Measurements from ENCODE around the gene KRTAP16-1.
"Not testable (repeated sequence)": the region's sequence is repeated elsewhere in the genome, so short reads cannot be mapped to it uniquely, and the experiment has no call there.

KRTAP16-1 gene, protein sequence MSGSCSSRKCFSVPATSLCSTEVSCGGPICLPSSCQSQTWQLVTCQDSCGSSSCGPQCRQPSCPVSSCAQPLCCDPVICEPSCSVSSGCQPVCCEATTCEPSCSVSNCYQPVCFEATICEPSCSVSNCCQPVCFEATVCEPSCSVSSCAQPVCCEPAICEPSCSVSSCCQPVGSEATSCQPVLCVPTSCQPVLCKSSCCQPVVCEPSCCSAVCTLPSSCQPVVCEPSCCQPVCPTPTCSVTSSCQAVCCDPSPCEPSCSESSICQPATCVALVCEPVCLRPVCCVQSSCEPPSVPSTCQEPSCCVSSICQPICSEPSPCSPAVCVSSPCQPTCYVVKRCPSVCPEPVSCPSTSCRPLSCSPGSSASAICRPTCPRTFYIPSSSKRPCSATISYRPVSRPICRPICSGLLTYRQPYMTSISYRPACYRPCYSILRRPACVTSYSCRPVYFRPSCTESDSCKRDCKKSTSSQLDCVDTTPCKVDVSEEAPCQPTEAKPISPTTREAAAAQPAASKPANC

DNA sequence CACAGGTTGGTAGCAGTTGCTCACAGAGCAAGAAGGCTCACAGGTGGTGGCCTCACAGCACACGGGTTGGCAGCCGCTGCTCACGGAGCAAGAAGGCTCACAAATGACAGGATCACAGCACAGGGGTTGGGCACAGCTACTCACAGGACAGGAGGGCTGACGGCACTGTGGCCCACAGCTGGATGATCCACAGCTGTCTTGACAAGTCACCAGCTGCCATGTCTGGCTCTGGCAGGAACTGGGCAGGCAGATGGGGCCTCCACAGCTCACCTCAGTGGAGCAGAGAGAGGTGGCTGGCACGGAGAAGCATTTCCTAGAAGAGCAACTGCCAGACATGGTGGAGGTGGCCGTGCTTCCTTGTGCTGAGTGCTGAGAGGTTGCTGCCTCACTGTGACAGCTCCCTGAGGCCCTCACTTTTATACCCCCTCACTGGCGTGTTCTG is at the start of gene KRTAP16-1:
KRTAP16-1 (minus strand) TSS at position 392 of the 442 bp plus-strand sequence; CDS start at position 336, 56 bp downstream.
- DNase-seq, result no peak

DNA sequence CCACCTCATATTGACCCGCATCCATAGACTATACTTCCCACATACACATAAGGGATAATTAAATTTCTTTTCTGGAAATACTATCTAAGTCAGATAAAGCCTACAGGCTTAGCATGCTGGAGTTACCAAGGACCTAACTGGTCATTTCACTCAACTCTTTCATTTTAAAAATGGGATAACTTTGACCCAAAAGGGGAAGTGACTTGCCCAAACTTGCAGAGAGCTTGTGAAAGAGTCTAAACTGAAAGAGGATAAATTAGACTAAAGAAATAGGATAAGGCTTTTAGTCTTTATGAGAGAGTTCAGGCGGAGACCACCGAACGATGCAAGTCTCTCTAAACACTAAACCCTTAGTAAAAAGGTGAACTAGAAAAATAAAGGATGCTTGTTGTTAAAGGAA is 45.4 kb upstream of the KRTAP16-1 start:
- DNase-seq, result no peak

DNA sequence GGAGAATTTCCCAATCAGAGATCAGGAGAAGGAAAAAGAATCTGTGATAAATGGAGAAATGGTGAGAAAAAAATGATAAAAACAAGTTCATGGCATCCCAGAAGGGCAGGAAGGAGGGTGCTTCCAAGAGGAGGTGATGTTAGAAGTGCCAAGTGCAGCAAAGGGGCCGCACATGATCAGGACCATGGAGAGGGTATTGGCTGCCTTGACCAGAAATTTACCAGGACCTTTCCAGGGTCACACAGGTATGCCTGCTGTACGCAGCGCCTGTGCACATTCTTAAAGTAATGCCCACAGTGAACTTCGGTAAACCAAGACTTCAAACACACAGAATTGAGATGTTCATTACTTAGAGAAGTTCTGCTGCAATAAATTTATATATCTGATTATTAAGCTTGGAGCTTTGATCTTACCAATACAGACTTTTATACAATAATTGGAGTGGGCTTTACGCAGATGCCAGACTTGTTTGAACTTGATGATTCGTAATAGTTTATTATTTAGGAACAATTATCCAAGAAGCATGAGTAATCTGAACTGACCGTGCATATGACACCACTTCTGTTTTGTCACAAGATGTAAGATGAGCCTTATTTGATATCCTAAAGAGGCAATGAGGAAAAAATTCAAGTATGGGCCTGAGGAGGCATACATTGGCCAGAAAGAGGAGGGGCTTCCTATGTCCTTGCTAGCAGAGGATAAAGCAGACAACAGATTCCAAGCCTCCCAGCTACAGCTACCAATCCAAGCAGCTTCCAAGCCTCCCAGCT is 43.7 kb upstream of the KRTAP16-1 start:
- no peak for DNase-seq

DNA sequence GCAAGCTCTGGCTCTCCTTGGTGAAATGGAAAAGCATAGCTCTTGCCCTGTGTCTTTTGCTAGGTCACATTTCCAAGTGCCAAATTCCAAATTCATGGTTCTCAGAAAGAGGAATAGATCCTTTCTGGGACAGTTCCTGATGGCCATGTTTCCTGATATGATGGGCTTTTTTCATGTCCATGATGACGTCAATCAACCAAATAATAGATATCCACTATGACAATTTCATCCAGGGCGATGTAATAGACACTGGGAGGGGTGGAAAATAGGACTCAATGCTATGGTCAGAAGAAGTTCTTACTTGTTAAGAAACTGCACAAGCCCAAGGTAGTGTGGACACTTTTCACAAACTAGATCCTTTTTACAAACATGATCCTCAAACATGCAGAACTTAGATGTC is 42.1 kb upstream of the KRTAP16-1 start:
- no peak for DNase-seq

DNA sequence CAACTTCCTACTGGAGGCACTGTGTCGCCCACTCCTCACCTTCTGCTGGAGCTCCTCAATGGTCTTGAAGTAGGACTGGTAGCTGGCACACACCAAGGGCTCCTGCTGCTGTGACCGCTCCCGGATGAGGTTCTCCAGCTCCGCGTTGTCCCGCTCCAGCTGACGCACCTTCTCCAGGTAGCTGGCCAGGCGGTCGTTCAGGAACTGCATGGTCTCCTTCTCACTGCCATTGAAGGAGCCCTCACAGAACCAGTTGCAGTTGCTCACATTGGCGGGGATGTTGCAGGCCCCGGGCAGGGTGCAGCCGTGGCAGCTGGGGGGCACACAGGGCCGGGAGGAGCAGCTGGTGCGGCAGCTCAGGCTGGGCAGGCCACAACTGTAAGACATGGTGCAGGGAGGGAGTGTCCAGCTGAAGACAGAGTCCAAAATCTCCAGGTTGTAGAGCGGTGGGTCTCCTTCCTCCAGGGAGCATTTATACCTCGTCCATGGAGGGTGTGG is 41.3 kb upstream of the KRTAP16-1 start, which contains the start of gene KRT33A:
KRT33A (minus strand) TSS at position 448 of the 498 bp plus-strand sequence; CDS start at position 387, 61 bp downstream.
- DNase-seq, result not testable (repeated sequence)

- no peak for DNase-seq
Measured at GRCh38 chr17:41347869-41348760, 39.0 kb upstream of the KRTAP16-1 start.

GRCh38 chr17:41346421-41346820 is 37.3 kb upstream of the KRTAP16-1 start:
- not testable (repeated sequence) for DNase-seq

DNA sequence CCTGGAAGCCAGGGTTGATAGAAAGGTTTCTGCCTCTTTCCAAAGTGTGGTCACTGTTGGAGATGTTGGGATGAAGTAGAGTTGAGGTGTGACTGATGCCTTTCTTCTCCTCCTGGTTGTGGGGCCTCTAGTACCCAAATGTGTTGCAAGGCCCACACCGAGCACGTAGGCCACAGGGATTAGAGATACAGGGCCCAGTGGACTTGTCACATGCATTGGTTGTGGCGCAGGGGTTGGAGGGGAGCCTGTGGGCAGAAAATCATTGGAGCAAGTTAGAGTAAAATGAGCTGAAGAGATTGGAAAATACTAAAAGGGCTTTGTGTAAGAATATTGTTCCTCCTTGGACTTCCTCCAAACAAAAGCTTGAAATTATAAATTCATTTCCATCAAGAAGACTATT is 36.9 kb upstream of the KRTAP16-1 start:
- no peak for DNase-seq

- no peak for DNase-seq
Measured at GRCh38 chr17:41343029-41343428, 33.9 kb upstream of the KRTAP16-1 start.

DNA sequence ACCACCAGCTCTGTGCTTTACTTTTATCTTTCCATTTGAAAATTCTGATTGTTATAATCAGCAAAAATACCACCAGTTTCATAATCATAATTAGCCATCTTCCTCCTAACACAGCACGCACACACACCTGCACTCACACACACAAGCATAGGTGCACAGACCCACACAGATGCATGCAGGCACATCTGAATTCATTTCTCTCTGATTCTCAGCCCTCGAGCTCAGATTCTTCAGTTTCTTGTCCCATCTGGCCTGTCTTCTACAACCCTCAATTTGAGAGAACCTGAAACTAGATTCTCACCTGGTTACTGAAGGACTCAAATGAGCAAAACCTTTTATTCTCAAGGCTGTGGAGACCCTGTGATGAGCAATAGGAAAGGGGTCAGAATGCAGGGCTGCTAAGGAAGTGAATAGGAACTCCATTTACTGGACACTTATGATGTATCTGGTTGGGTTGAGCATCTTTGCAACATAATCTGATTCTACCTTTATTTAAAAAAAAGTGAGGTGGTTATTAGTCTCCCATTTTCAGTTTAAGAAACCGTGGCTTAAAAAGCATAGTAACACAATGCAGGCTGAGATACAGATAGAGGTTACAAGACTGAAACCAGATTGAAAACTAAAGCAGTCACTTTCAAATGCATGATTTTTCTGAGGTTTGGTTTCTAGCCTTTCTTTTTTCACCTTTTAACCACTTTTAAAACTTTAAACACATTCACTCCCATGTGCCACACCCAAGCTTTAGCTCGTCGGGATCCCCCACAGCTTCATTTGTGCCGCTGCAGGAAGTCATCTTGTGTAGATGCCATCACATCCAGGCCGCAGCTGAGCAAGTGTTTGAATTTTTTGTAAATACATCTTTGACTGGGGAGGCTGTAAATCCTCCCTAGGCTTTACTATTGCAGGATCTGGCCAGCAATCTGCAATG is 32.1 kb upstream of the KRTAP16-1 start:
- no peak for DNase-seq

GRCh38 chr17:41340494-41340893 is 31.4 kb upstream of the KRTAP16-1 start:
- no peak for DNase-seq

GRCh38 chr17:41339571-41340172 is 30.6 kb upstream of the KRTAP16-1 start:
- no peak for DNase-seq

DNA sequence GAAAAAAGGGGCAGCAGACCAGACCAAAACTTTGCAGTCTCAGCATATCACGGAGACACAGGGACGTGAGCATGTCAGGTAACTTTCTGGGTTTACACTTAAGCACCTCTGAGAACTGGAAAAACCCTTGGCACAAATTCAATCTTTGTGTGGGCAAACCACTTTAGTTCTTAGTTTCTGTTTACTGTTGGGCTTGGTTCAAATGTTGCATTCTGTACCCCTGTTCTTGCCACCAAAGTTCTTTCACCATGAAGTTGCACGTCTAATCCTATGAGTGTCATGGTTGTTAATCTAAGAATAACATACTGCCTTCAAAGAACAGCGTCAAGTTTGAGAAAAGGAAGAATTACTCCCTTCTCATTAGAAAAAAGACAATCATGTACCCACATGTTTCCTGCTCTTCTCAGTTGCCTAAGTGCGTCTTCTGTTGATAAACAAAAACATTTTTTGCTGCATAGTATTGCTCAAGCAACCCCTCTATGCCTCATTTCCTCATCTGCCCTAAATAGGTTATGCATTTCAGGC is 29.9 kb upstream of the KRTAP16-1 start:
- no peak for DNase-seq

- no peak for DNase-seq
Measured at GRCh38 chr17:41335747-41336146, 26.6 kb upstream of the KRTAP16-1 start.

- DNase-seq, result no peak
Measured at GRCh38 chr17:41334385-41335305, 25.5 kb upstream of the KRTAP16-1 start.

GRCh38 chr17:41333836-41334235 is 24.7 kb upstream of the KRTAP16-1 start:
- DNase-seq, result no peak

DNA sequence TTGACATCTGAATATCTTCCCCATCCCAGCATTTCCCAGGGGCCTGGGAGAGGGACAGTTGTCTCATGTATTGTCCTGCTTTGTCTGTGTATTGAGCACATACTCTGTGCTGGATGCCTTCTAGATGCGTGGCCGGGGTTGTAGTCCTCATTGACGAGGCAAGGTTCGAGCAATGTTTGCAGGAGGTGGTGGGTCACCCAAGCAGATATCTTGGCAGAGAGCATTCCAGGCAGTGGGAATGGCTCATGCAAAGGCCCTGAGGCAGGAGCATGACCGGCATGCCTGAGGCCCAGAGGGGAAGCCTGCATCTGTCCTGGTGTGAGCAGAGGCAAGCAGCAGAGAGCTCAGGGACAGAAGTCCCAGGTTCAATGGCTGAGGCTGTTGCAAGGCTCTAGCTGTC is 24.0 kb upstream of the KRTAP16-1 start:
- DNase-seq, result no peak

DNA sequence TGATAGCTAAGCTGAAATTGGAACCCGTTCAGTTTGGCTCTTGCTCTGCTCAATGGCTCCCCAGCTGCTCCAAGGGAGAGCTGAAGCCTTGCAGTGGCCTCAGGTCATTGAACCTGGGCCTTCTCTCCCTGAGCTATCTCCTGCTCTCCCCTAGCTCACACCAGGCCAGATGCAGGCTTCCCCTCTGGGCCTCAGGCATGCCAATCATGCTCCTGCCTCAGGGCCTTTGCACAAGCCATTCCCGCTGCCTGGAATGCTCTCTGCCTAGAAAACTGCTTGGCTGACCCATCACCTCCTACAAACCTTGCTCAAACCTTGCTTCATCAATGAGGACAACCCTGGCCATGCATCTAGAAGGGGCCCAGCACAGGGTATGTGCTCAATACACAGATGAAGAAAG is 23.1 kb upstream of the KRTAP16-1 start:
- no peak for DNase-seq

DNA sequence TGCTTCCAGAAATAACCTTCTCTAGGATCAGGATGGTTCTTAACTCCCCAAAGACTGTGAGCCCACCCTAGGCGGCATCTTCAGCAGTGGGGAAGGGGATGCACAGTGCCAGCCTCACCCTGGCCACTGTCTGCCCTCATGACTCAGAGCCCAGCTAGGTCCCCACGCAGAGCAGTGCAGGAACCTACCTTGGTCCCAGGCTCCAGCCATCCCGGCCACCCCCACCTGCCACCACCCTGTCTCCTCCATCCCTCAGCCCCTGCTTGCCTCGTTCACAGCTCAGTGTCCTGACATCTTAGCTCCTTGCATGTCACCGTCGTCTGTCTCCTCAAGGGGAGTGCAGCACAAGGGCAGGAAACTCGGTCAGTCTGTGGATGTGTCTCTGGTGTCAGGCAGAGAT is 22.5 kb upstream of the KRTAP16-1 start:
- no peak for DNase-seq

Measured in NCI-H1930 (cell line).